Lung (tissue), 12 donors: ENCODE results near the gene GORASP1. TPM values are rescaled to one million over a fixed set of nuclear protein-coding genes. Genes with fewer than 3 reads are reported as not detected.

ENCODE experiments used
- ATAC-seq: fragments of 200-7000 bp; cut with Tn5 transposase; one replicate; pipeline ENCODE4 v1.9.1; 2020; ENCODE audit warnings: moderate number of reproducible peaks; ENCODE audit not compliant: insufficient read depth, low FRiP score
- DNase-seq, 3 donors: peaks; one replicate each; pipeline ENCODE4 v3.0.0-alpha.2; 2013 to 2017
- H3K27ac ChIP-seq, 2 donors: one replicate each; pipeline ENCODE4 v1.5.1; 2013; ENCODE audit warnings: mild to moderate bottlenecking in 2 of 2, moderate library complexity in 2 of 2, control low read depth in 1 of 2, inconsistent platforms in 1 of 2, low read depth in 1 of 2, low read length in 1 of 2
- H3K27me3 ChIP-seq, 3 donors: one replicate each; pipeline ENCODE4 v1.5.1; 2013; ENCODE audit warnings: low read length in 2 of 3; ENCODE audit not compliant: control insufficient read depth in 3 of 3, insufficient read depth in 3 of 3
- H3K36me3 ChIP-seq, 4 donors: one replicate each; pipeline ENCODE4 v1.5.1; 2013; ENCODE audit warnings: low read length in 4 of 4, mild to moderate bottlenecking in 1 of 4, moderate library complexity in 1 of 4; ENCODE audit not compliant: control insufficient read depth in 4 of 4, insufficient read depth in 4 of 4
- H3K4me1 ChIP-seq, 5 donors: one replicate each; pipeline ENCODE4 v1.5.1; 2013; ENCODE audit warnings: low read length in 5 of 5, mild to moderate bottlenecking in 2 of 5, moderate library complexity in 1 of 5; ENCODE audit not compliant: control insufficient read depth in 5 of 5, insufficient read depth in 5 of 5
- H3K4me3 ChIP-seq: one replicate; pipeline ENCODE4 v1.5.1; 2013; ENCODE audit warnings: mild to moderate bottlenecking, control low read depth, moderate library complexity
- H3K9ac ChIP-seq, 2 donors: one replicate each; pipeline ENCODE4 v1.5.1; 2013; ENCODE audit warnings: low read length in 2 of 2, control low read depth in 1 of 2; ENCODE audit not compliant: insufficient read depth in 1 of 2
- H3K9me3 ChIP-seq, 4 donors: one replicate each; pipeline ENCODE4 v1.5.1; 2013; ENCODE audit warnings: low read length in 3 of 4, mild to moderate bottlenecking in 1 of 4, moderate library complexity in 1 of 4; ENCODE audit not compliant: control insufficient read depth in 4 of 4, insufficient read depth in 3 of 4
- WGBS, 2 donors: extraction: QIAGEN DNeasy Blood & Tissue Kit; methylation state at CpG; one replicate each; pipeline ENCODE4 v1.1.7; 2013; 5-methylcytosine and 5-hydroxymethylcytosine counted together
- polyA plus RNA-seq, 2 donors: library from polyadenylated mRNA; stranded (reverse); fragments of 200-250 nt; gene quantifications; one replicate each; pipeline ENCODE4 v1.2.1, GENCODE V29; 2013
- total RNA-seq, 2 donors: library from RNA; depleted of rRNA in 1 of 2; stranded (reverse); fragments of >200 nt in 1 of 2; gene quantifications; one replicate each; pipeline ENCODE4 v1.2.1, GENCODE V29; 2014 to 2021
- TF ChIP-seq, protein P1 (sequence below): IDR thresholded peaks from 2 replicates; pipeline ENCODE4 v1.5.1; 2012; ENCODE audit warnings: mild to moderate bottlenecking; ENCODE audit errors: control extremely low read depth, extremely low read depth
- donor health status: control.
- donor health status: control.
- donor health status: Bipolar disorder and iron deficiency.
- donor health status: healthy.
- donor health status: DM: yes; HTN: yes; CAD: no.

Gene GORASP1
- total and polyA plus RNA-seq, 4 donors, result 28.7 to 71.1 (median 48.5) TPM

DNA sequence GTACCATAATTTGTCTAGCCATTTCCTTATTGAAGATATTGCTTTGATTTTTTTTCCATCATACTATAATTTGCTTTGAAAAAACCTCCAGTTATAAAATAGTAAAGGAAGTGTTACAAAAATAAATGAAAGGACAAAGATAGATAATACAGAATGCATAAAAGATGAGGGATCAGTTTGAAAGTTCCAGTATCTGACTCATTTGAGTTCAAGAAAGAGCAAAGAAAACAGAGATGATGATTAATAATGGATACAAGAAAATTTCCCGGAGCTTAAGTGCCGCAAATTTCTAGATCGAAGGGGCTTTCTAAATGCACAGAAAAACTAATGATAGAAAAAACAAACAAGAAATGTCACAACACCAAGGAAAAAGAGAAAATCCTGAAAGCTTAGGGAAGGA, 51.3 kb downstream of the GORASP1 start:
- WGBS, 2 donors, result 89 to 97% methylated on average over 3 of the region's 3 CpGs
- Histone ChIP-seq H3K9me3 (no peaks in the 10 kb centered on the region), H3K36me3 (peaks cover 0 to 4% (median 0%) of the 10 kb centered on the region in 4 donors), H3K4me1 (peaks cover 2 to 11% (median 7%) of the 10 kb centered on the region in 5 donors), H3K27ac (no peak overlapping the region), H3K27me3 (no peaks in the 10 kb centered on the region), H3K9ac (no peak overlapping the region), H3K4me3 (no peak overlapping the region)
- DNase-seq, result no peak
- ATAC-seq, result no peak
- TF ChIP-seq, protein P1, sequence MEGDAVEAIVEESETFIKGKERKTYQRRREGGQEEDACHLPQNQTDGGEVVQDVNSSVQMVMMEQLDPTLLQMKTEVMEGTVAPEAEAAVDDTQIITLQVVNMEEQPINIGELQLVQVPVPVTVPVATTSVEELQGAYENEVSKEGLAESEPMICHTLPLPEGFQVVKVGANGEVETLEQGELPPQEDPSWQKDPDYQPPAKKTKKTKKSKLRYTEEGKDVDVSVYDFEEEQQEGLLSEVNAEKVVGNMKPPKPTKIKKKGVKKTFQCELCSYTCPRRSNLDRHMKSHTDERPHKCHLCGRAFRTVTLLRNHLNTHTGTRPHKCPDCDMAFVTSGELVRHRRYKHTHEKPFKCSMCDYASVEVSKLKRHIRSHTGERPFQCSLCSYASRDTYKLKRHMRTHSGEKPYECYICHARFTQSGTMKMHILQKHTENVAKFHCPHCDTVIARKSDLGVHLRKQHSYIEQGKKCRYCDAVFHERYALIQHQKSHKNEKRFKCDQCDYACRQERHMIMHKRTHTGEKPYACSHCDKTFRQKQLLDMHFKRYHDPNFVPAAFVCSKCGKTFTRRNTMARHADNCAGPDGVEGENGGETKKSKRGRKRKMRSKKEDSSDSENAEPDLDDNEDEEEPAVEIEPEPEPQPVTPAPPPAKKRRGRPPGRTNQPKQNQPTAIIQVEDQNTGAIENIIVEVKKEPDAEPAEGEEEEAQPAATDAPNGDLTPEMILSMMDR, result no peak

DNA sequence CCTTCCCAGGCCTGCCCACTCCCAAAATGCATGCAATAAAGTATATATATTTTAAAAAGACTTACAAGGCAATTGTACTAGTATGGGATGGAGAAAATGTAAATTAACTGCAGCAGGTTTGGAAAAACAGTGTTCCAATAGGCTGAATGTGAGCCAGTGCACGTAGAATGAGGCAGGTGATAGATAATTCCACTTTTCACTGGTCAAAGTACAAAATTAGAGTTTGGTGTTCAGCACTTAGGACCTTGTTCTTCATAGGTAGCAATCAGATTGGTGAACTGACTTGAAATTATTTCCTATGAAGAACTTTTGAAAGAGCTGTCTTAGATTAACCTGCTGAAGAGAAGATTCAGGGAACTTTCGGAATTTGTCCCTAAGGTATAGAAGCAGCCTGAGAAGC, 53.7 kb downstream of the GORASP1 start:
- H3K4me3 ChIP-seq, result no peak overlapping the region
- H3K27ac ChIP-seq, result no peak overlapping the region
- ATAC-seq, result no peak
- WGBS, 2 donors, result 86 to 94% methylated on average over 2 of the region's 2 CpGs
- no peaks in the 10 kb centered on the region for H3K27me3 ChIP-seq
- DNase-seq, result no peak
- H3K4me1 ChIP-seq, result peaks cover 2 to 11% (median 7%) of the 10 kb centered on the region in 5 donors
- TF ChIP-seq, protein P1, result no peak
- no peak overlapping the region for H3K9ac ChIP-seq
- no peaks in the 10 kb centered on the region for H3K9me3 ChIP-seq
- H3K36me3 ChIP-seq, result peaks cover 0 to 4% (median 0%) of the 10 kb centered on the region in 4 donors

DNA sequence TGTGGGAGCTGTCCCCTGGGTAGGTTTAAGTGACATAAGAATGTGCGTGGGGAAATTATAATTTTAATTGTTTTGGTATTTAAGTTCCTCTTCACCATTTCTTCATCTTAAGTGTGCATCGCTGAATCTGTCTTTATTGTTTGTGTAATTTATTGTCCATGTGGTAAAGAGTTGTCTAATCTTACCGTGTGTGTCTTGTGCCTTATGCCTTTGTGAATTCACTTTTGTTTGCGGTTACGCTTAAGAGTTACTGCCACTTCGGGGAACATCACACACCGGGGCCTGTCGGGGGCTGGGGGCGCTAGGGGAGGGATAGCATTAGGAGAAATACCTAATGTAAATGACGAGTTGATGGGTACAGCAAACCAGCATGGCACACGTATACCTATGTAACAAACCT, 54.8 kb downstream of the GORASP1 start:
- DNase-seq (no peak), ATAC-seq (no peak)
- Histone ChIP-seq H3K27me3 (no peaks in the 10 kb centered on the region), H3K4me3 (peak overlapping the region; percentile 82), H3K36me3 (no peaks in the 10 kb centered on the region), H3K27ac (no peak overlapping the region), H3K9me3 (no peaks in the 10 kb centered on the region), H3K9ac (peak overlapping the region; percentile 46 to 59), H3K4me1 (peaks cover 2 to 11% (median 7%) of the 10 kb centered on the region in 5 donors)
- 1 to 3% methylated on average over 11 of the region's 11 CpGs for WGBS, 2 donors
- TF ChIP-seq, protein P1, result no peak
